Activated T-helper 1 cell treated with anti-CD3 and anti-CD28 coated beads, Interleukin-2, amount 50 U/mL, for 16 hours (primary cell): ENCODE measurements around the gene C21orf91.

Source experiments
- DNase-seq, 2 donors: peaks; one replicate each; pipeline ENCODE4 v3.0.0-alpha.2; 2020; ENCODE audit warnings: low read depth in 1 of 2, low spot score in 1 of 2

Gene C21orf91

GRCh38 chr21:17798796-17799195 lies 20.4 kb downstream of the C21orf91 start:
- DNase-seq = no peak

GRCh38 chr21:17797967-17798366 lies 21.2 kb downstream of the C21orf91 start:
- no peak for DNase-seq

- no peak for DNase-seq
Observed at GRCh38 chr21:17796503-17796902, 22.7 kb downstream of the C21orf91 start.

- no peak for DNase-seq
Observed at GRCh38 chr21:17796037-17796403, 23.1 kb downstream of the C21orf91 start.

GRCh38 chr21:17795146-17796036 lies 23.8 kb downstream of the C21orf91 start:
- DNase-seq = no peak

GRCh38 chr21:17794518-17795145 lies 24.5 kb downstream of the C21orf91 start:
- no peak for DNase-seq

- DNase-seq = no peak
Observed at GRCh38 chr21:17793246-17794123, 25.7 kb downstream of the C21orf91 start.

- DNase-seq = no peak
Observed at GRCh38 chr21:17789656-17790055, 29.5 kb downstream of the C21orf91 start.

GRCh38 chr21:17789069-17789468 lies 30.1 kb downstream of the C21orf91 start:
- no peak for DNase-seq

- DNase-seq = no peak
Observed at GRCh38 chr21:17786851-17787181, 32.3 kb downstream of the C21orf91 start.

- no peak for DNase-seq
Observed at GRCh38 chr21:17786071-17786850, 32.9 kb downstream of the C21orf91 start.

- DNase-seq = no peak
Observed at GRCh38 chr21:17785403-17785788, 33.8 kb downstream of the C21orf91 start.

- DNase-seq = no peak
Observed at GRCh38 chr21:17784604-17785402, 34.4 kb downstream of the C21orf91 start.

- no peak for DNase-seq
Observed at GRCh38 chr21:17784180-17784598, 35.0 kb downstream of the C21orf91 start.

- DNase-seq = no peak
Observed at GRCh38 chr21:17783481-17784179, 35.5 kb downstream of the C21orf91 start.

GRCh38 chr21:17783003-17783402 lies 36.2 kb downstream of the C21orf91 start:
- no peak for DNase-seq

- DNase-seq = no peak
Observed at GRCh38 chr21:17782051-17782450, 37.1 kb downstream of the C21orf91 start.

GRCh38 chr21:17781524-17781923 lies 37.6 kb downstream of the C21orf91 start:
- no peak for DNase-seq

- DNase-seq = no peak
Observed at GRCh38 chr21:17780539-17780938, 38.6 kb downstream of the C21orf91 start.

- no peak for DNase-seq
Observed at GRCh38 chr21:17779980-17780379, 39.2 kb downstream of the C21orf91 start.
